Vagina (tissue), 2 donors: Measurements from ENCODE around the gene FRAT1.

Source experiments
- POLR2A ChIP-seq, 2 donors: fragments of 450-650 bp; IDR thresholded peaks; one replicate each; pipeline ENCODE4 v1.6.1; 2017; ENCODE audit warnings: antibody characterized with exemption in 2 of 2, mild to moderate bottlenecking in 2 of 2, moderate library complexity in 2 of 2
- POLR2AphosphoS5 ChIP-seq, 2 donors: sonication (generic); formaldehyde crosslinking; IDR thresholded peaks; one replicate each; pipeline ENCODE4 v1.9.0; 2017; ENCODE audit warnings: antibody characterized with exemption in 2 of 2, mild to moderate bottlenecking in 2 of 2, low read depth in 1 of 2; ENCODE audit not compliant: insufficient read depth in 1 of 2
- TF ChIP-seq, protein P1 (sequence below), 3 experiments: fragments of 450-650 bp in 2 of 3; fragments of 200-600 bp in 1 of 3; sonication (generic) in 1 of 3; IDR thresholded peaks; one replicate each; pipeline ENCODE4 v1.5.1; 2017 to 2019; ENCODE audit warnings: antibody characterized with exemption in 3 of 3, mild to moderate bottlenecking in 2 of 3, moderate library complexity in 2 of 3

DNA sequence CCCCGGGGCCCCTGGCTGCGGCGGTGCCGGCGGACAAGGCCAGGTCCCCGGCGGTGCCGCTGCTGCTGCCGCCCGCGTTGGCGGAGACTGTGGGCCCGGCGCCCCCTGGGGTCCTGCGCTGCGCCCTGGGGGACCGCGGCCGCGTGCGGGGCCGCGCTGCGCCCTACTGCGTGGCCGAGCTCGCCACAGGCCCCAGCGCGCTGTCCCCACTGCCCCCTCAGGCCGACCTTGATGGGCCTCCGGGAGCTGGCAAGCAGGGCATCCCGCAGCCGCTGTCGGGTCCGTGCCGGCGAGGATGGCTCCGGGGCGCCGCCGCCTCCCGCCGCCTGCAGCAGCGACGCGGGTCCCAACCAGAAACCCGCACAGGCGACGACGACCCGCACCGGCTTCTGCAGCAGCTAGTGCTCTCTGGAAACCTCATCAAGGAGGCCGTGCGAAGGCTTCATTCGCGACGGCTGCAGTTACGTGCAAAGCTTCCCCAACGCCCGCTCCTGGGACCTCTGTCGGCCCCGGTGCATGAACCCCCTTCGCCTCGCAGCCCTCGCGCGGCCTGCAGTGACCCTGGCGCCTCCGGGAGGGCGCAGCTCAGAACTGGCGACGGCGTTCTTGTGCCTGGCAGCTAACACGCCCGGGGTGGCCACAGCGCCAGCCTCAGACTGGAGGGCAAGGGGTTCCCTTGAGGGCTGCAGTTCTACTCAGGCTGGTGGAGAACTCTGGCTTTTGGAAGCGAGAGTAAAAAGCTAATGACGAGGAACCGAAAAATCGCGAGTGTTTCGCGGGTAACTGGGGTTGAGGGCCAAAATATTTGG, 804 bp downstream of the FRAT1 start:
- TF ChIP-seq POLR2A (IDR thresholded peaks at IDR 0.05) (no peak), POLR2AphosphoS5 (IDR thresholded peaks at IDR 0.05; ENCODE audit: insufficient read depth in 1 of 2, low read depth in 1 of 2) (peak in 1 of 2 donors; percentile 38)
- TF ChIP-seq, protein P1, sequence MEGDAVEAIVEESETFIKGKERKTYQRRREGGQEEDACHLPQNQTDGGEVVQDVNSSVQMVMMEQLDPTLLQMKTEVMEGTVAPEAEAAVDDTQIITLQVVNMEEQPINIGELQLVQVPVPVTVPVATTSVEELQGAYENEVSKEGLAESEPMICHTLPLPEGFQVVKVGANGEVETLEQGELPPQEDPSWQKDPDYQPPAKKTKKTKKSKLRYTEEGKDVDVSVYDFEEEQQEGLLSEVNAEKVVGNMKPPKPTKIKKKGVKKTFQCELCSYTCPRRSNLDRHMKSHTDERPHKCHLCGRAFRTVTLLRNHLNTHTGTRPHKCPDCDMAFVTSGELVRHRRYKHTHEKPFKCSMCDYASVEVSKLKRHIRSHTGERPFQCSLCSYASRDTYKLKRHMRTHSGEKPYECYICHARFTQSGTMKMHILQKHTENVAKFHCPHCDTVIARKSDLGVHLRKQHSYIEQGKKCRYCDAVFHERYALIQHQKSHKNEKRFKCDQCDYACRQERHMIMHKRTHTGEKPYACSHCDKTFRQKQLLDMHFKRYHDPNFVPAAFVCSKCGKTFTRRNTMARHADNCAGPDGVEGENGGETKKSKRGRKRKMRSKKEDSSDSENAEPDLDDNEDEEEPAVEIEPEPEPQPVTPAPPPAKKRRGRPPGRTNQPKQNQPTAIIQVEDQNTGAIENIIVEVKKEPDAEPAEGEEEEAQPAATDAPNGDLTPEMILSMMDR (IDR thresholded peaks at IDR 0.05): no peak
